ENCODE results near the gene GABRA5.

Gene GABRA5

GRCh38 chr15:26934848-26935247 lies 68.0 kb downstream of the GABRA5 start:
- DNase-seq, result no peak

- DNase-seq, result no peak
Measured at GRCh38 chr15:26935322-26935721, 68.5 kb downstream of the GABRA5 start.

DNA sequence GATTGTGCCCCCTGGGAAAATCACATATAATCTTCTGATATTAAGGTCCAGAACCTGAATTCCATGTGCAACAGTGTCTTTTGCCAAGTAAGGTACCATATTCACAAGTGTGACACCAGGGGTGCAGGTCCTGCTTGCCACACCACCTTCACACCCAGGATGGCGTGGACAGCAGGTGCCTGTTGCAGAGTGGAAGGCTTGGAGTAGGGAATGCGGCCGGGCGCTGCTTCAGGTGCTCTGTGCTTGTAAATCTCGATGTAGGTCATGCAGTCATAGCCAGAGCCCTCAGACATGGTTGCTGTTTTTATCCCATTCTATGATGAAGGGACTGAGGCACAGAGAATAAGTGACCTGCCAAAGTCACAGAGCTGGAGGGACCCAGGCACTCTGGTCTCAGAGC lies 69.6 kb downstream of the GABRA5 start:
- DNase-seq, result no peak

- DNase-seq, result no peak
Measured at GRCh38 chr15:26937134-26937533, 70.3 kb downstream of the GABRA5 start.

DNA sequence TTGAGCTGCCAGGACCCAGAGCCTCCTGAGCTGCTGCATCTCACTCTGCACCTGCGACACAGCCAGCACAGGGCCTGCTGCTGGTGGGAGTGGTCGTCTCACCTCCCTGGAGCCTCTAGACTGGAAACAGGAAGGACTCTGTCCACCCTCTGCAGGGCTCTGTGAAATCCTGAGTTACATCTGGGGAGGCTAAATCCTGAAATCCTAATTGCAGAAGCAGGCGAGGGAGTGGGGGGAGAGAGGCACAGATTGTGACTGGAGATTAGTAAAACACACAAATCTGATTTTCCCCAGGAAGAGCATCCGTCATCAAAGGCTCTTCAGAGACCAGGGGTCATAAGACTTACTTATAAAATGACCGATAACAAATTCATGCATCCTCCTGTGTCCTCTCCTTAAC lies 72.5 kb downstream of the GABRA5 start:
- no peak for DNase-seq

DNA sequence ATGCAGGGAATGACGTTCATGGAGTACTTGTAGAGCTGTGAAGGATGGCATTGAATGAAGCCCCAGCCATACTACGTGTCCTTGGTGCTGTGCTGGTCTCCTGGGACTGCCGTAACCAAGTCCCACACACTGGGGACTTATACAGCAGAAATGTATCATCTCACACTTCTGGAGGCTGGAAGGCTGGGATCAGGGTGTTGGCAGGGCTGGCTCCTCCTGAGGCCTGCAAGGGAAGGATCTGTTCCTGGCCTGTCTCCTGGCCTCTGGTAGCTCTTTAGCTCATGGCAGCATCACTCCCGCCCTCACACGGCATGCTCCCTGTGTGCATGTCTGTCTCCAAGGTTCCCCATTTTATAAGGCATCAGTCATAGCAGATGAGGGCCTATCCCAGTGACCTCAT lies 74.6 kb downstream of the GABRA5 start:
- DNase-seq, result no peak

- no peak for DNase-seq
Measured at GRCh38 chr15:26943866-26944265, 77.0 kb downstream of the GABRA5 start.

- no peak for DNase-seq
Measured at GRCh38 chr15:26945046-26945445, 78.2 kb downstream of the GABRA5 start.

GRCh38 chr15:26950001-26950400 lies 83.1 kb downstream of the GABRA5 start:
- no peak for DNase-seq

DNA sequence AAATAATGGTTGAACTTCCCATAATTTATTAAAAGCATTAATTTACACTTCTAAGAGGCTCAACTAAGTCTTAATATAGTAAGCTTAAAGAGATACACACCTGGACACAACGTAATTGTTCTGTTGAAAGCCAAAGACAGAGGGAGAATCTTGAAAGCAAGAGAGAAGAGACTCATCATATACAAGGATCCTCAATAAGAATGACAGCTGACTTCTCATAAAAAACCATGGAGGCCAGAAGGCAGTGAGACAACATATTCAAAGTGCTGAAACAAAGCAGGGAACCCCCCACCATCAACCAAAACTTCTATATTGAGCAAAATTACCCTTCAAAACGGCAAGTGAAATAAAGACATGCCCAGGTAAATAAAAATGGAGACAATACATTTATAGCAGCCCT lies 87.5 kb downstream of the GABRA5 start:
- no peak for DNase-seq

DNA sequence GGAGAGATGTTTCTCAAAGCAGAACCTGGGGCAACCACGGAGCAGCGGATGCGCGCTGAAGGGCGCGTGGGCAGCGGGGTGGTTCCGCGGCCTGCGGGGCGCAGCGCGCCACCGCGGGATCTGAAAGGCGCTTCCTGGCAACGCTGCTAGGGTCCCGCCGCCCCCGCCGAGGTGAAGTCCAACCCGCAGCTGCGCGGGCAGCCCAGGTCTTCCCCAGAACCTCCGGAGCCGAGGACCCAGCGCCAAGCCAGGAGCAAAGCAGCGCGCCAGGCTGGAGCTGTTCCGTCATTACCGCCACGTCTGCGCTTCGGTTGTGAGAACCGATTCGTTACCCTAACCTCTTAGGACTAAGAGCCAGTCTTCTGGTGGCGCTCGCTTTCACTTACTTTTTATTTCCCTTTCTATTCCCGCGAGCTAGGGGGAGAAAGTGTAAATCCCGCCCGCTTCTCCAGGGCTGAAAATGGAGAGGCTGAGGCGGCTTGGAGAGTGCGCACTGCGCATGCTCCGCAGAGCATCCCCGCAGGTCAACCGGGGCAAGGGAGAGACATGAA lies 100.9 kb downstream of the GABRA5 start:
- DNase-seq, result no peak

GRCh38 chr15:26968806-26969205 lies 101.9 kb downstream of the GABRA5 start:
- no peak for DNase-seq

- no peak for DNase-seq
Measured at GRCh38 chr15:26970712-26971210, 103.9 kb downstream of the GABRA5 start, which contains the start of gene GABRG3. TSS of gene GABRG3 (plus strand) at chr15:26971181.

DNA sequence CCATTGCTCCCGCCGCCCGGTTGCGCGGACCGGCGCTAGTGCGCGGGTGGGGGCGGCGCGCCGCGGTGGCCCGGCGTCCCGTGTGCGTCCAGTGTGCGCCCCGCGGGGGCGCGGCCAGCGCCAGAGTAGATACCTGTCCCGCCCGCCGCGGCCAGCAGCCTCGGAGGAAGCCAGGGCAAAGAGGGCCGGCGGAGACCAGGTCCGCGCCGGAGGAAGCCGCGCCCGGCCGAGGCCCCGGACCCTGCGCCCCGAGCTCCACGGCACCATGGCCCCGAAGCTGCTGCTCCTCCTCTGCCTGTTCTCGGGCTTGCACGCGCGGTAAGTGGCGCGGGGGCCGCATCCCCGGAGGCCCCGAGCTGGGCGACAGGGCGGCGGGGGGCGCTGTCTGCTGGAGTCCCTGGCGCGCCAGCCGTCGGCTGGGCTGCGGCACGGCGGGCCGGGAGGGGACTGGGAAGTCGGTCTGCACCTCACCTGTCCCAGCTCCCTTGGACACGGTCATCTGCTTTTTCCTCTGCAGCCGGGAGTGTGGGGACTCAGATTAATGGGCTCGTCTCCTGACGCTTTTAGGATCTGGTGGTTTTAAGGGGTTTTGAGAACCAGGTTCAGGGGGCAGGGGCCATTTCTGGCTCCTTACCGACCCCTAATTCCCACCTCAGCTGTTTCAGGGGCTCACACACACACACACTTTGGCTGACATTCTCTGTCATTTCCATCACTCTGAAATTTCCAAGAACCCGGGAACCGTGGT lies 104.6 kb downstream of the GABRA5 start:
- no peak for DNase-seq

- no peak for DNase-seq
Measured at GRCh38 chr15:26972636-26973035, 105.8 kb downstream of the GABRA5 start.

DNA sequence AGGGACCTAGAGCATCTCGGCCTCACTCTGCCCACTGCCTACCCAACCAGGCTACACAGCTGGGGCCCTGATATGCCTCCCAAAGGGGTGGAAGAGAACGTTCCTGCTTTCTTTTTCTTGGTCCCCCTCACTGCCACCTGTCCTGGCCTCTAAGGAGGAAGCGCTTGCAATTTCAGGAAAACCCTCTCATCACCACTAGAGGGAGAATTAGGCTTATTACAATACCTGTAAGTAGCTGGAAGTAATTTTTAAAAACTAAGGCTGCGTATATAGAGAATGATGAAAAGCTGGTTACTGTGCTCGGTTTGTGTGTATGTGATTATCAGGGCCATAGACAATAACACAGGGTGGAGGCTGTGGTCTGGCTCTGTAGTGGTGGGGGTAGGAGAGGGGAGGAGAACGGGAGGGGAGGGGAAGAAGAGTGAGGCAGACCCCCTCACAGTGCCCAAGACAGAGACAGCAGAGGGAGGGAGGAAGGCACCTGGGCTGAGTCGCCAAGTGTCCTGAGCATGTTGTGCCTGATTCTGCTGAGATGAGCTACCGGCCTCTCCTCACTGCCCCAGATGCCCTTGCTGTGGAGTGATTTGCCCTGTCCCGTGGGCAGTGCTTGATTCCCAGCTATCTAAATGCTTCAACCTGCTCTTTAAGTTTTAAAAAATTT lies 107.4 kb downstream of the GABRA5 start:
- DNase-seq, result peak; percentile 55

DNA sequence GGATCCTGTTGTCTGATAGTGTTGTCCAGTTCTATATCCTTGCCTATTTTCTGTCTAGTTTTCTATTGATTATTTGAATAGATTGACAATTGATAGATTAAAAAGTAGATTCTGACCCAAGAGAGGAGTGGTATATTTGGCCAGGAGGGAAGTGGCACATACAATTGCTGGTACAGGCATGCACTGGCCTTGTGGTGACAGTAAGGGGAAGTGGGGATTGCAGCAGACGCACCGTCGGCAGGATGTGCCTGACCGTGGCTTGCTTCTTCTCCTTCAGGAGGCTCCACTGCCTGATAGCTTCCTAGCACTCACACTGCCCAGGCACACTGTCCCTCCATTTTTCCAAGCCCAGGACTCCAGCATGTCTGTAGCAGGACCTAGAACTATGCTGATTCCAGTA lies 114.6 kb downstream of the GABRA5 start:
- peak; percentile 25 for DNase-seq

- peak; percentile 23 for DNase-seq
Measured at GRCh38 chr15:26983822-26984221, 117.0 kb downstream of the GABRA5 start.

GRCh38 chr15:26985050-26985449 lies 118.2 kb downstream of the GABRA5 start:
- DNase-seq, result no peak

DNA sequence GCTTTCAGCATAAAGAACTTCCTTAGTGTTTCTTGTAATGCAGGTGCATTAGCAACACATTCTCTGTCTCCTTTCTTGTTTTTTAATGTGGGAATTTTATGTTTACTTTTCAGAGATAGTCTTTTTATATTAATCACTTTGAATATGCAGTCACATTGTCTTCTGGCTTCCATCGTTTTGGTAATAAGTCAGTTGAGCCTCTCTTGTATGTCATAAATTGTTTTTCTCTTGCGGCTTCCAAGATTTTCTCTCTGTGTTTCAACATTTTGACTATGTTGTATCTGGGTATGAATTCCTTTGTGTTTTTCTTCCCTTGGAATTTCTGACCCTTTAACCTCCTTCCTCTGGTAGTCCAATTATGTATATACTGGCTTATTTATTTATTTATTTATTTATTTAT lies 129.4 kb downstream of the GABRA5 start:
- DNase-seq, result no peak
